K562 (cell line): ENCODE data around the gene HMGA1. TPM values are rescaled to one million over a fixed set of nuclear protein-coding genes. Genes with fewer than 3 reads are reported as not detected.
A peak's percentile ranks its signal among the peaks of the same experiment; 100 is the strongest.

Source experiments
- AFF4 ChIP-seq: sonication (generic); formaldehyde crosslinking; IDR thresholded peaks from 2 replicates; pipeline ENCODE4 v1.8.0; 2023; ENCODE audit warnings: mild to moderate bottlenecking, missing genetic modification reagents
- ARID3A ChIP-seq: IDR thresholded peaks from 2 replicates; pipeline ENCODE4 v1.6.1; 2012; ENCODE audit warnings: low read depth, low read length, improper control_type of control experiment, borderline replicate concordance
- BMI1 ChIP-seq: fragments of 150-350 bp; IDR thresholded peaks from 2 replicates; pipeline ENCODE4 v1.6.1; 2014; ENCODE audit warnings: low read length
- CHD1 ChIP-seq: fragments of 200-600 bp; sonication (generic); IDR thresholded peaks from one replicate; pipeline ENCODE4 v1.6.1; 2012; ENCODE audit warnings: mild to moderate bottlenecking, moderate library complexity, low read length, inconsistent platforms
- GABPA ChIP-seq: fragments of 200-800 bp; sonication (Bioruptor generic); conservative IDR thresholded peaks from 2 replicates; pipeline ENCODE4 v1.6.1; 2016; ENCODE audit warnings: low read depth, missing genetic modification characterization, missing compliant biosample characterization
- PATZ1 ChIP-seq: fragments of 250-450 bp; sonication (Bioruptor Pico); IDR thresholded peaks from 2 replicates; pipeline ENCODE4 v1.5.0; 2020; ENCODE audit warnings: mild to moderate bottlenecking, borderline replicate concordance
- POLR2G ChIP-seq: fragments of 200-400 bp; formaldehyde crosslinking; IDR thresholded peaks from 2 replicates; pipeline ENCODE4 v1.6.1; 2017; ENCODE audit warnings: low read depth, mild to moderate bottlenecking, antibody characterized with exemption, low read length, moderate library complexity
- POLR3A ChIP-seq: IDR thresholded peaks from 2 replicates; pipeline ENCODE4 v1.6.1; 2011; ENCODE audit warnings: borderline replicate concordance, mild to moderate bottlenecking, moderate library complexity; ENCODE audit not compliant: insufficient read length, insufficient read depth; ENCODE audit errors: extremely low read depth
- SPI1 ChIP-seq: IDR thresholded peaks from 2 replicates; pipeline ENCODE4 v1.6.1; 2011; ENCODE audit warnings: low read depth, low read length, control low read depth, borderline replicate concordance
- STAT5A ChIP-seq: IDR thresholded peaks from 2 replicates; pipeline ENCODE4 v1.6.1; 2012; ENCODE audit warnings: low read length, inconsistent platforms, borderline replicate concordance
- XRCC4 ChIP-seq: IDR thresholded peaks from one replicate; pipeline ENCODE4 v1.6.1; 2011; ENCODE audit not compliant: insufficient read depth, insufficient read length; ENCODE audit errors: extremely low read depth
- ZSCAN32 ChIP-seq: fragments of 450-650 bp; formaldehyde crosslinking; IDR thresholded peaks from 2 replicates; pipeline ENCODE4 v1.4.0; 2020; ENCODE audit warnings: mild to moderate bottlenecking, moderate library complexity
- polyA plus RNA-seq, 8 experiments: library from polyadenylated mRNA; depleted of rRNA in 4 of 8; stranded (reverse) in 5 of 8; unstranded in 3 of 8; fragments of >200 nt; fragmentation: Nextera tagmentation in 2 of 8; fragmentation: Illumina TruSeq in 1 of 8; extraction: Ambion mirVana in 2 of 8; extraction: Trizol in 1 of 8; gene quantifications; 2 replicates each; pipeline versions ENCODE4 v1.2.1 to v1.2.3, GENCODE V29; 2011 to 2014; ENCODE audit warnings: inconsistent platforms in 1 of 8, missing spikeins in 1 of 8
- total RNA-seq, 7 experiments: library from RNA; depleted of rRNA in 6 of 7; stranded (reverse); fragments of >200 nt in 6 of 7; fragmentation: Illumina TruSeq in 2 of 7; extraction: Trizol in 2 of 7; gene quantifications; 2 replicates each; pipeline versions ENCODE4 v1.2.1 to v1.2.3, GENCODE V29; 2011 to 2021; ENCODE audit warnings: low replicate concordance in 1 of 7
- TF ChIP-seq, protein P1 (sequence below): fragments of 450-650 bp; IDR thresholded peaks from 2 replicates; pipeline ENCODE4 v1.6.1; 2016; ENCODE audit warnings: mild to moderate bottlenecking
- TF ChIP-seq, protein P2 (sequence below): fragments of 450-650 bp; formaldehyde crosslinking; IDR thresholded peaks from 2 replicates; pipeline ENCODE4 v1.4.0; 2022; ENCODE audit warnings: mild to moderate bottlenecking, moderate library complexity
- TF ChIP-seq, protein P3 (sequence below): sonication (generic); formaldehyde crosslinking; IDR thresholded peaks from 2 replicates; pipeline ENCODE4 v1.9.0; 2022; ENCODE audit warnings: mild to moderate bottlenecking, missing genetic modification reagents

The HMGA1 gene
- total and polyA plus RNA-seq, 9 of the 15 experiments (the other 6 are each of a cell fraction or from before 2014, with no cell fraction given) = 27.8 to 1,947 (median 594) TPM

GRCh38 chr6:34248727-34249468 is 12.2 kb downstream of the HMGA1 start, which contains the start of gene SMIM29 (continued):
- TF ChIP-seq, protein P1, sequence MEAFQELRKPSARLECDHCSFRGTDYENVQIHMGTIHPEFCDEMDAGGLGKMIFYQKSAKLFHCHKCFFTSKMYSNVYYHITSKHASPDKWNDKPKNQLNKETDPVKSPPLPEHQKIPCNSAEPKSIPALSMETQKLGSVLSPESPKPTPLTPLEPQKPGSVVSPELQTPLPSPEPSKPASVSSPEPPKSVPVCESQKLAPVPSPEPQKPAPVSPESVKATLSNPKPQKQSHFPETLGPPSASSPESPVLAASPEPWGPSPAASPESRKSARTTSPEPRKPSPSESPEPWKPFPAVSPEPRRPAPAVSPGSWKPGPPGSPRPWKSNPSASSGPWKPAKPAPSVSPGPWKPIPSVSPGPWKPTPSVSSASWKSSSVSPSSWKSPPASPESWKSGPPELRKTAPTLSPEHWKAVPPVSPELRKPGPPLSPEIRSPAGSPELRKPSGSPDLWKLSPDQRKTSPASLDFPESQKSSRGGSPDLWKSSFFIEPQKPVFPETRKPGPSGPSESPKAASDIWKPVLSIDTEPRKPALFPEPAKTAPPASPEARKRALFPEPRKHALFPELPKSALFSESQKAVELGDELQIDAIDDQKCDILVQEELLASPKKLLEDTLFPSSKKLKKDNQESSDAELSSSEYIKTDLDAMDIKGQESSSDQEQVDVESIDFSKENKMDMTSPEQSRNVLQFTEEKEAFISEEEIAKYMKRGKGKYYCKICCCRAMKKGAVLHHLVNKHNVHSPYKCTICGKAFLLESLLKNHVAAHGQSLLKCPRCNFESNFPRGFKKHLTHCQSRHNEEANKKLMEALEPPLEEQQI = no peak
- TF ChIP-seq POLR3A = no peak
- TF ChIP-seq XRCC4 = no peak
- no peak for TF ChIP-seq STAT5A
- no peak for TF ChIP-seq SPI1
- no peak for TF ChIP-seq ARID3A
- peak; percentile 98 for TF ChIP-seq CHD1
- TF ChIP-seq PATZ1 (CRISPR knock-in tag) = no peak
- TF ChIP-seq, protein P2, sequence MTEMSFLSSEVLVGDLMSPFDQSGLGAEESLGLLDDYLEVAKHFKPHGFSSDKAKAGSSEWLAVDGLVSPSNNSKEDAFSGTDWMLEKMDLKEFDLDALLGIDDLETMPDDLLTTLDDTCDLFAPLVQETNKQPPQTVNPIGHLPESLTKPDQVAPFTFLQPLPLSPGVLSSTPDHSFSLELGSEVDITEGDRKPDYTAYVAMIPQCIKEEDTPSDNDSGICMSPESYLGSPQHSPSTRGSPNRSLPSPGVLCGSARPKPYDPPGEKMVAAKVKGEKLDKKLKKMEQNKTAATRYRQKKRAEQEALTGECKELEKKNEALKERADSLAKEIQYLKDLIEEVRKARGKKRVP = no peak
- TF ChIP-seq, protein P3, sequence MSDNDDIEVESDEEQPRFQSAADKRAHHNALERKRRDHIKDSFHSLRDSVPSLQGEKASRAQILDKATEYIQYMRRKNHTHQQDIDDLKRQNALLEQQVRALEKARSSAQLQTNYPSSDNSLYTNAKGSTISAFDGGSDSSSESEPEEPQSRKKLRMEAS = peak; percentile 71
- TF ChIP-seq ZSCAN32 (CRISPR knock-in tag) = no peak
- no peak for TF ChIP-seq AFF4 (CRISPR knock-in tag)
- TF ChIP-seq POLR2G = peak; percentile 95
- peak; percentile 74 for TF ChIP-seq GABPA (tag)
- no peak for TF ChIP-seq BMI1
